EL (cell line): ENCODE data around the gene TGFBR2.

ENCODE experiments used
- DNase-seq: peaks from one replicate; pipeline ENCODE4 v3.0.0-alpha.2; 2016

Gene TGFBR2

GRCh38 chr3:30676424-30677346 is 70.3 kb downstream of the TGFBR2 start:
- no peak for DNase-seq

- no peak for DNase-seq
Observed at GRCh38 chr3:30677347-30677685, 70.9 kb downstream of the TGFBR2 start.

GRCh38 chr3:30679045-30679444 is 72.6 kb downstream of the TGFBR2 start:
- no peak for DNase-seq

DNA sequence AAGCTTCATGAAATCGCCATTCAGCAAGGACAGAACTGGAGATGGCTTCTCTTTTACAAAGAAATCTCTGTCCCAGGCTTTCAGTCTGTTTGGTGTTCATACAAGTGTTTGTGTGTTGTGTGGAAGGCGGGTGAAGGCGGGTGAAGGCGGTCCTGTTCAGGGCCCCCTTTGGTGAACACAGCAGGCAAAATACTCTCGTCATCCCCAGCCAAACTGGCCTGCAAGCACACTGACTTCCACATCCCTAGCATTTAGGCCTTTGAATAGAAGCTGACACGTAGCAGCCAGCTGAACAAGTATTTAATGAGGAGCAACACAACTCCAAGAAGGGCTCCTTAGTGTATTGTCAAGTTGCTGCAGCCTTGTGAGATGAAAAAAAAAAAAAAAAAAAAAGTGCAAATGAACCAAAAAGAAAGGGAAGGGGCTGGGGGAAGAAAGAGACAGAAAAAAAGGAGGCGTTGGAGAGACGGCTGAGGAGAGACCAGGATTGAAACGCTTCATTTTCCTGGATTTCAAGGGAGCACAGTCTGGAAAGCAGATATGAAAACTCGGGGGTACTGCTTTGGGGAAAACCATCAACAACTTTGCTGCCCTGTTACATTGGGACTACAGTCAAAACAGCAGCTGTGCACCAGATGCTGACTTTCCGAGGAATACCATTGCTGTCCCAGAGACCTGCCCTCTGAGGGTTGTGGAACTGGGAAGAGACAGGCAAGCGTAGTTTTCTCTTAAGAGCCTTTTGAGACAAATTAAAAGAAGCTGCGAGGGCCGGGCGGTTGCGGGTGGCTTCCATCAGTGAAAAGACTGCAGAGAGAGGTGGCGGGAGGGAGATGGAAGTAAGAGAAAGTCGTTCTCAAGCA is 74.6 kb downstream of the TGFBR2 start:
- peak; percentile 40 for DNase-seq

DNA sequence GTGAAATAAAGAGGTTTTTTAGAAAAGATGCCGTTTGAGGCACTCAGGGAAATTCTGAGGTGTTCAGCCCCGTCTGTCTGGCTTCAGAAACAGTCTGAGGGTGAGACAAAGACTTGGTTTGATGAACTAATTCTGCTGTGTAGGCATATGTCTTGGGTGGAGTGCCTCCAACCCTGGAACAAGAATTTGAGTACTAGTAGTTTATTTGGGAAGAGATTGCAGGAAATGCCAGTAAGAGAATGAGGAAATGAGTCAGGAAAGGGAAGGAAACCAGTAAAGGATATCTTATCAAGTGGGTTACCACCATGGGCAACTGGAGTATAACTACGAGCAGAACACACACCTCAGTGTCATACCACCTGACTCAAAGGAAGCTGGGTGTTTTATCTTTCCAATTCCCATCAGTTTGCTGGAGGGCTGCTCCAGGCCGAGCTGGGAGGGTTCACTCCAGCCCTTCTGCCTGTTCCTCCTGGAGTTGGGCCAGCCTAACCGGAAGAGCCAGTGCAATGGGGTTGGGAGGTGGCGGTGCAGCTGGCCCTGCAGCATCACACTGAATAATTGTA is 75.3 kb downstream of the TGFBR2 start:
- peak; percentile 60 for DNase-seq

GRCh38 chr3:30682434-30683155 is 76.2 kb downstream of the TGFBR2 start:
- DNase-seq: no peak

- no peak for DNase-seq
Observed at GRCh38 chr3:30683769-30684168, 77.4 kb downstream of the TGFBR2 start.

DNA sequence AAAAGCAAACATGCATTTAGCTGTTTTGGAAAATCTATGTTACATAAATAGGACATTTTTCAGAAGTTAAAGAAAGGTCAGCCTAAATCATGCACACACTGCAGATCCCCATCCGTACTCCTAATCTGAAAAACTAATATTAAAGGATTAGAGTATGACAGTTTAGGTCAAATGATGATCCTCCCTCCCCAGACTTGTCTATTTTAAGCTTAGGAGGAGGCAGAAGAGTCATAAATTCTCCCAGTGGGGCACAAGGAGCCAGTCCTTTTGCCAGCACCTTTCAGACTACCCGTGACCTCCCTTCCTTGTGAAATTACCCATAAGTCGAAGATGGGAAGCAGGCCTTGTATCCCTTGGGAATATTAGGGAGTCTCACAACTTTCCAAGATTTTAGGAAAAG is 78.0 kb downstream of the TGFBR2 start:
- no peak for DNase-seq

- no peak for DNase-seq
Observed at GRCh38 chr3:30685267-30685667, 78.9 kb downstream of the TGFBR2 start.

DNA sequence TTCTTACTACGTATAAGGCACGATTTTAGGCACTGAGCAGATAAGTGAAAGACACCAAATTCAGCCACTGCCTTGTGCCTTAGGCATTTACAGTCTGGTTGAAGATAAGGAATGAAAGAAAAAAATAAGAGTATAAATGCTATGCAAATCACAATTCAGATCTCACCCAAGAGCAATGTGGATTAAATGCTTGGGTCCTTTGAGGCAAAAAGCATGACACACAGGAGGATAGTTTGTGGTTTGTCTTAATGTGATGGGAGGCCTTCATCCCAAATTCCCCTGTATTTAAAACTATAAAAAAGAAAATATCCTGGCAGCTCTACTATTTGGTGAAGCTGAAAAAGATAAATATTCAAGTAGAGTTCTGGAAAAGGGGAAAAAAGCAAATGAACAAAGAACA is 79.8 kb downstream of the TGFBR2 start:
- DNase-seq: no peak

DNA sequence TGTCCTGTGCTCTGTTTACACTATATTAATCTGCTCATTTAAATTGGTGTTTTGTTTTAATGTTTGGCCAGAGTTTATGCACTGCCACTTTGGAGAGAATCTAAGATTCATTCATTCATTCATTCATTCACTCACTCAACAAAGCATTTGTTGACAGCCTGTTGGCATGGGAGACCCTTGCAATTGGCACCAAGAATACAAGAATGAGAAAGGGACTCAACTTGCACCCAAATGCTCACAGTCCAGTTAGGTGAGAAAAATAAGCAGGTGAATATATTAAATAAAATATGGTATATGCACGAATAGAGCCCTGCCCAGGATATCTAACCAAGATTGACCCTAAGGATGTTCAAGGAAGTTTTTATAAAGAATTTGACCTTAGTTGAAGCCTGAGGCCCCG is 80.4 kb downstream of the TGFBR2 start:
- no peak for DNase-seq

DNA sequence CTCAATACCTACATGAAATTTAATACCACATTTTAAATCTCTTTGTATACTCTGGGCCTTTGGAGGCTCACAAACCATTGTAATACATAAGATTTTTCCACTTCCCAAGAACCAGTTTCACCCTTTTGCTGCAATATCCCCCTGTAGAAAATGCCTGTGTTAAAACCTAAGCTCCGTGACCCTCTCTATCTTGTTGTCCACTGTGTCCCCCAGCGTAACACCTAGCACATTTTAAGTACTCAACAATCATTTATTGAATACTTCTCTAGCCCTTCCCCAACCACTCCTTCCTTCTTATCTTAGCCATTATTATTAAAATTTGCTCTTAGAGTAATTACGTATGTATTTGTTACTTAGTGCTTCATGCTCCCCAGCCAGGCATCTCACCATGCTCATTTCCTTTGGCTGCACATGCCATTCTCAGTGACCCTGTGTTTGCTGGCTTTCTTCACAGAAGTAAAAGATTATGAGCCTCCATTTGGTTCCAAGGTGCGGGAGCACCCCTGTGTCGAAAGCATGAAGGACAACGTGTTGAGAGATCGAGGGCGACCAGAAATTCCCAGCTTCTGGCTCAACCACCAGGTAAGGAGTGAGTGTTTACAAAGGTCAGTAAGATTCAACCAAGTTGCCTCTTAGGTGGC is 81.6 kb downstream of the TGFBR2 start:
- DNase-seq: no peak

DNA sequence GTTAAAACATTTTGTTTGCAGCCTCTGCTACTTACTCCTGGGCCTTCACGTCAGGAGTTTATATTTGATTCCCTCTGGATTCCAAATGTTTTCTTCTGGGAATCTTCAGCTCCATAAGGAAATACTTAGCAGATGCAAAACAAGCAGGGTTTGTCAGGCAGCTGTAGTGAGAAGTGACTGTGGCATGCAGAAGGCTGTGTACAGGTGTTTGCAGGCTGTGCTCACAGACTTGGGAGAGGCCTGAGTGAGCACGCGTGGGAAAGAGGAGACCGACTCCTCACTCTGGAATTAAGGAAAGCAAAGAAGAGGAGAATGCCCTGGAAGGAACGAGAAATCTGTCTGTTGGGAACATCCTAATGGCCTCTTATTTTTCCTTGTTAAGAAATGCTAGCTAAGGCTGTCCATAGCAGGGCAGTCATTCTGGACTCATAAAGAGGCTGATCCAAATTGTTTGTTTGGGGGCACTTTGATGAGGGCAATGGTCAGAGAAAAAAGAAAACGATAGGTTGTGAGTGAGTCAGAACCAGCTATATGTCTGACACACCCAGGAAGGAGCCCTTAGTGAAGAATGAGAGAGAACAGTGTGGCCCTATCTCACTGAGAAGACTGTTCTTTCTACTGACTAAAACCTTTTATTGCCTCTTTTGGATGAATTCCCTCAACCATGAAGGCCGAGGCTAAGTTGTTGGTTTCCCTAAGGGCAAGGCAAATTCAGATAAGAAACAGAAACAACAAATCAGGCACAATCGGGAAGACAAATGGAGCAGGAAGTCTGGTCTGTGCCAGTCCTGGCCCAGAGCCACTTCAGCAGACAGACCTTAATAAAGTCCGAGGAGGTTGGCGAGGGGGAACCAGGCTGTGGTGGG is 82.6 kb downstream of the TGFBR2 start:
- peak; percentile 70 for DNase-seq

DNA sequence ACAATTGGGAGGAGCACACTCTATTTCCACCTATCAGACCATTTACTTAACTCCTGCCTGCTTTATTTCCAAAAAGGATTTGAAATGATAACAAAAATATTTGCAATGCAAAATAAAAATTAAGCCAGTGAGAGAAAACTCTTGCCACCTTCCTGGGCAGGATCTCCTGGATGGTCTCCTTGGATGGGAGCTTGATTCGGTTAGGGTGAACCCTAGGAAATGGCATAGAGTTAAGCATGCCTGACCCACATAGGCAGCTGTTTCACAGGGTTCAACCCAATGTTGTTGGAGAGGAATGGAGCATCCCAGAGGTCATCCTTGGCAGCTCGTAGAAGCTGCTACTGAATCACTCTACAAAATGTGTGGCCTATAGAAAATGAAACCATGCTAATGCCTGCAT is 83.8 kb downstream of the TGFBR2 start:
- no peak for DNase-seq

DNA sequence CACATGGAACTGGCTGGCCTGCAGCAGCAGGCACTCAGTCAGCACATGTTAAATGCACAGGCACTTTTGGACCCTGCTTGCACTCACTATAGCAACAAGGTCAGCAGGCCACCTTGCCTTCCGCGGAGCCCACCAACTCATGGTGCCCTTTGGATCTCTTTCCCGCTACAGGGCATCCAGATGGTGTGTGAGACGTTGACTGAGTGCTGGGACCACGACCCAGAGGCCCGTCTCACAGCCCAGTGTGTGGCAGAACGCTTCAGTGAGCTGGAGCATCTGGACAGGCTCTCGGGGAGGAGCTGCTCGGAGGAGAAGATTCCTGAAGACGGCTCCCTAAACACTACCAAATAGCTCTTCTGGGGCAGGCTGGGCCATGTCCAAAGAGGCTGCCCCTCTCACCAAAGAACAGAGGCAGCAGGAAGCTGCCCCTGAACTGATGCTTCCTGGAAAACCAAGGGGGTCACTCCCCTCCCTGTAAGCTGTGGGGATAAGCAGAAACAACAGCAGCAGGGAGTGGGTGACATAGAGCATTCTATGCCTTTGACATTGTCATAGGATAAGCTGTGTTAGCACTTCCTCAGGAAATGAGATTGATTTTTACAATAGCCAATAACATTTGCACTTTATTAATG is 85.0 kb downstream of the TGFBR2 start:
- DNase-seq: no peak

DNA sequence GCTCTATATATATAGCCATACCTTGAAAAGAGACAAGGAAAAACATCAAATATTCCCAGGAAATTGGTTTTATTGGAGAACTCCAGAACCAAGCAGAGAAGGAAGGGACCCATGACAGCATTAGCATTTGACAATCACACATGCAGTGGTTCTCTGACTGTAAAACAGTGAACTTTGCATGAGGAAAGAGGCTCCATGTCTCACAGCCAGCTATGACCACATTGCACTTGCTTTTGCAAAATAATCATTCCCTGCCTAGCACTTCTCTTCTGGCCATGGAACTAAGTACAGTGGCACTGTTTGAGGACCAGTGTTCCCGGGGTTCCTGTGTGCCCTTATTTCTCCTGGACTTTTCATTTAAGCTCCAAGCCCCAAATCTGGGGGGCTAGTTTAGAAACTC is 85.5 kb downstream of the TGFBR2 start:
- DNase-seq: no peak

GRCh38 chr3:30692498-30693130 is 86.2 kb downstream of the TGFBR2 start:
- DNase-seq: no peak

DNA sequence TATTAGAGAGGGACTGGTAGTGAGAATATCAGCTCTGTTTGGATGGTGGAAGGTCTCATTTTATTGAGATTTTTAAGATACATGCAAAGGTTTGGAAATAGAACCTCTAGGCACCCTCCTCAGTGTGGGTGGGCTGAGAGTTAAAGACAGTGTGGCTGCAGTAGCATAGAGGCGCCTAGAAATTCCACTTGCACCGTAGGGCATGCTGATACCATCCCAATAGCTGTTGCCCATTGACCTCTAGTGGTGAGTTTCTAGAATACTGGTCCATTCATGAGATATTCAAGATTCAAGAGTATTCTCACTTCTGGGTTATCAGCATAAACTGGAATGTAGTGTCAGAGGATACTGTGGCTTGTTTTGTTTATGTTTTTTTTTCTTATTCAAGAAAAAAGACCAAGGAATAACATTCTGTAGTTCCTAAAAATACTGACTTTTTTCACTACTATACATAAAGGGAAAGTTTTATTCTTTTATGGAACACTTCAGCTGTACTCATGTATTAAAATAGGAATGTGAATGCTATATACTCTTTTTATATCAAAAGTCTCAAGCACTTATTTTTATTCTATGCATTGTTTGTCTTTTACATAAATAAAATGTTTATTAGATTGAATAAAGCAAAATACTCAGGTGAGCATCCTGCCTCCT is 87.2 kb downstream of the TGFBR2 start:
- DNase-seq: peak; percentile 72

GRCh38 chr3:30694148-30694547 is 87.7 kb downstream of the TGFBR2 start:
- no peak for DNase-seq

DNA sequence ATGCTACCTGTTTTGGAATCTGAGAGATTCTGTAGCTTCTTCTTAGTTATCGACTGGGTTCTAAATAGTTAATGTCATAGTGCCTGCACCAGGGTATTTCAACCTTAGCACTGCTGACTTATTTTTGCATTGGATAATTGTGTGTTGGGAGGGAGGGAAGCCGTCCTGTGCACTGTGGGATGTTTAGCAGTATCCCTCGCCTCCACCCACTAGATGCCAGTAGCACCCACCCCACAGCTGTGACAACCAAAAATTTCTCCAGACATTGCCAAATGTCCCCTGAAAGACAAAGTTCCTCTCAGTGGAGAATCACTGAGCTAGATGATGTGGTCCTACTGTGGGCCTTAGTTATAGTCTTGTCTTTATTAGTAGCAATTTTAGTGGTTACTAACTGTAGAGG is 88.3 kb downstream of the TGFBR2 start:
- no peak for DNase-seq
